HG03280 (cell line): Measurements from ENCODE around the gene FHIT.

Experiments
- ATAC-seq: cut with Tn5 transposase; IDR thresholded peaks from one replicate; pipeline ENCODE4 v1.9.1; 2021; ENCODE audit warnings: mild to moderate bottlenecking, moderate library complexity; ENCODE audit not compliant: unreplicated experiment

FHIT gene

GRCh38 chr3:59798372-59799086 is 1452.7 kb downstream of the FHIT start:
- no peak for ATAC-seq

GRCh38 chr3:59797533-59797932 is 1453.7 kb downstream of the FHIT start:
- ATAC-seq: no peak

GRCh38 chr3:59796456-59796855 is 1454.8 kb downstream of the FHIT start:
- no peak for ATAC-seq

- ATAC-seq: no peak
These were observed 1455.5 kb downstream of the FHIT start for GRCh38 chr3:59795756-59796155.

- ATAC-seq: no peak
These were observed 1457.3 kb downstream of the FHIT start for GRCh38 chr3:59793976-59794375.

GRCh38 chr3:59791774-59792308 is 1459.4 kb downstream of the FHIT start:
- ATAC-seq: no peak

- no peak for ATAC-seq
These were observed 1461.0 kb downstream of the FHIT start for GRCh38 chr3:59790241-59790640.

- ATAC-seq: no peak
These were observed 1462.5 kb downstream of the FHIT start for GRCh38 chr3:59788801-59789200.

GRCh38 chr3:59788133-59788532 is 1463.1 kb downstream of the FHIT start:
- ATAC-seq: no peak

- no peak for ATAC-seq
These were observed 1464.9 kb downstream of the FHIT start for GRCh38 chr3:59786374-59786773.

- ATAC-seq: no peak
These were observed 1467.1 kb downstream of the FHIT start for GRCh38 chr3:59784164-59784563.

GRCh38 chr3:59783468-59783988 is 1467.7 kb downstream of the FHIT start:
- no peak for ATAC-seq

- ATAC-seq: no peak
These were observed 1468.6 kb downstream of the FHIT start for GRCh38 chr3:59782664-59783063.

GRCh38 chr3:59780209-59780608 is 1471.0 kb downstream of the FHIT start:
- ATAC-seq: no peak

- no peak for ATAC-seq
These were observed 1472.0 kb downstream of the FHIT start for GRCh38 chr3:59779260-59779659.

GRCh38 chr3:59777667-59778077 is 1473.6 kb downstream of the FHIT start:
- no peak for ATAC-seq

GRCh38 chr3:59777066-59777465 is 1474.2 kb downstream of the FHIT start:
- no peak for ATAC-seq

- no peak for ATAC-seq
These were observed 1475.4 kb downstream of the FHIT start for GRCh38 chr3:59775761-59776325.

- ATAC-seq: no peak
These were observed 1476.1 kb downstream of the FHIT start for GRCh38 chr3:59775106-59775505.

- no peak for ATAC-seq
These were observed 1476.6 kb downstream of the FHIT start for GRCh38 chr3:59774634-59775033.

- no peak for ATAC-seq
These were observed 1477.3 kb downstream of the FHIT start for GRCh38 chr3:59774000-59774399.
